Measurements from ENCODE around the gene MLC1. TPM values are rescaled to one million over a fixed set of nuclear protein-coding genes. Genes with fewer than 3 reads are reported as not detected.

The MLC1 gene
- total and polyA plus RNA-seq, 7 donors = under 0.01 TPM; not detected in 6

DNA sequence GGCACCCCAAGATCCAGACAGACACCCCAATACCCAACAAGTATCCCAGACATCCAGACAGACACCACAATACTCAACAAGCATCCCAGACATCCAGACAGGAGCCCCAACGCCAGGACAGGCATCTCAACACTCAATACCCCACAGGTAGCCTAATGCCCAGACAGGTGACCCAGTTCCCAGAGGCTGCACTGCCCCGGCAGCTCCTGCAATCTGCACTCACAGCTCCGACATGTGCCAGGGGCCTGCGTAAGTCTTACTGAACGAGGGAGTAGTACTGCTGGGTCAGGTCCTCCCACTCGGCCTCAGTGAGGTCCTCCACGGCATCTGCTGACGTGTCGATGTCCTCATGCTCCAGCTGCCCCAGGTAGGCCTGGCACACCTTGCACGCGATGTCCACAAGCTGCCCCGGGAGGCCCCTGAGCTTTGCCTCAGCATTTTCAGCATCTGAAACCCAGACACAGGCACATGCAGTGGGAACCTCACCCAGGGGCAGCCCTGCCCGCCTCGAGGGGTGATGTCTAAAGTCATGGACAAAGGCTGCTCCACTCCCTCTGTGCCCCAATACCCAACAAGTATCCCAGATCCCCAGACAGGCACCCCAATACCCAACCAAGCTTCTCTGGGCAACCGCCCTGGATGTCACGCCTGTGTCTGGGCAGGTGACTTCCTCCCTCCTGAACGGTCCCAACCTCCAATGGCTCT, 43.7 kb downstream of the MLC1 start:
- WGBS, 3 donors = 82 to 86% (median 86%) methylated on average over 17 of the region's 17 CpGs
- no peak overlapping the region for H3K27ac ChIP-seq
- ATAC-seq (no peak), DNase-seq (no peak)
- H3K9me3 ChIP-seq = peaks cover 4% of the 10 kb centered on the region
- peaks cover 0 to 16% (median 8%) of the 10 kb centered on the region in 3 donors for H3K27me3 ChIP-seq (ENCODE audit: insufficient read depth in 3 of 3, low read length in 2 of 3)
- TF ChIP-seq, protein P1, sequence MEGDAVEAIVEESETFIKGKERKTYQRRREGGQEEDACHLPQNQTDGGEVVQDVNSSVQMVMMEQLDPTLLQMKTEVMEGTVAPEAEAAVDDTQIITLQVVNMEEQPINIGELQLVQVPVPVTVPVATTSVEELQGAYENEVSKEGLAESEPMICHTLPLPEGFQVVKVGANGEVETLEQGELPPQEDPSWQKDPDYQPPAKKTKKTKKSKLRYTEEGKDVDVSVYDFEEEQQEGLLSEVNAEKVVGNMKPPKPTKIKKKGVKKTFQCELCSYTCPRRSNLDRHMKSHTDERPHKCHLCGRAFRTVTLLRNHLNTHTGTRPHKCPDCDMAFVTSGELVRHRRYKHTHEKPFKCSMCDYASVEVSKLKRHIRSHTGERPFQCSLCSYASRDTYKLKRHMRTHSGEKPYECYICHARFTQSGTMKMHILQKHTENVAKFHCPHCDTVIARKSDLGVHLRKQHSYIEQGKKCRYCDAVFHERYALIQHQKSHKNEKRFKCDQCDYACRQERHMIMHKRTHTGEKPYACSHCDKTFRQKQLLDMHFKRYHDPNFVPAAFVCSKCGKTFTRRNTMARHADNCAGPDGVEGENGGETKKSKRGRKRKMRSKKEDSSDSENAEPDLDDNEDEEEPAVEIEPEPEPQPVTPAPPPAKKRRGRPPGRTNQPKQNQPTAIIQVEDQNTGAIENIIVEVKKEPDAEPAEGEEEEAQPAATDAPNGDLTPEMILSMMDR (IDR thresholded peaks at IDR 0.05) = no peak
- H3K36me3 ChIP-seq (ENCODE audit: insufficient read depth in 1 of 2, low read depth in 1 of 2) = no peaks in the 10 kb centered on the region
- no peaks in the 10 kb centered on the region for H3K4me1 ChIP-seq
- H3K4me3 ChIP-seq = no peak overlapping the region
- intact Hi-C loops (cut with DNase I) = no loop called here

DNA sequence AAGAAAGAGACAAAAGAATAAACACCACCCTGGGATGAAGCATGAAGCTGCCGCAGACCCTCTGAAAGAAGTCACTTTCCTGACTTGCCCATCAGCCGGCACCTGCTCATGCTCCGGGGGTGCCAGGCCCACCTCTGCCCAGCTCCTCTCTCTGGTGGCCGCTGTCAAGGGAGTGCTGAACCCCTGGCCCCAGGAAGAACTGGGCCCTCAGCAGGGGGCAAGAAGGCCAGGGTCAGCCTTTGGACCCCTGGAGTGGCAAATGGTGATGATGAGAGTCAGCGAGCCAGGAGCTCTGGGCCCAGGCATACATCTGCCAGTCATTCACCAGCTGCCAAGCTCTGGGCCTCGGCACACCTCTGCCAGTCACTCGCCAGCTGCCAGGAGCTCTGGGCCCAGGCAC, 44.5 kb downstream of the MLC1 start:
- H3K36me3 ChIP-seq (ENCODE audit: insufficient read depth in 1 of 2, low read depth in 1 of 2) = no peaks in the 10 kb centered on the region
- intact Hi-C loops (cut with DNase I) = no loop called here
- no peaks in the 10 kb centered on the region for H3K4me1 ChIP-seq
- DNase-seq (no peak), ATAC-seq (no peak)
- peaks cover 4% of the 10 kb centered on the region for H3K9me3 ChIP-seq
- WGBS, 3 donors = 75 to 84% (median 78%) methylated on average over 7 of the region's 7 CpGs
- peaks cover 0 to 16% (median 4%) of the 10 kb centered on the region in 3 donors for H3K27me3 ChIP-seq (ENCODE audit: insufficient read depth in 3 of 3, low read length in 2 of 3)
- H3K4me3 ChIP-seq = no peak overlapping the region
- no peak overlapping the region for H3K27ac ChIP-seq
- TF ChIP-seq, protein P1 (IDR thresholded peaks at IDR 0.05) = no peak

DNA sequence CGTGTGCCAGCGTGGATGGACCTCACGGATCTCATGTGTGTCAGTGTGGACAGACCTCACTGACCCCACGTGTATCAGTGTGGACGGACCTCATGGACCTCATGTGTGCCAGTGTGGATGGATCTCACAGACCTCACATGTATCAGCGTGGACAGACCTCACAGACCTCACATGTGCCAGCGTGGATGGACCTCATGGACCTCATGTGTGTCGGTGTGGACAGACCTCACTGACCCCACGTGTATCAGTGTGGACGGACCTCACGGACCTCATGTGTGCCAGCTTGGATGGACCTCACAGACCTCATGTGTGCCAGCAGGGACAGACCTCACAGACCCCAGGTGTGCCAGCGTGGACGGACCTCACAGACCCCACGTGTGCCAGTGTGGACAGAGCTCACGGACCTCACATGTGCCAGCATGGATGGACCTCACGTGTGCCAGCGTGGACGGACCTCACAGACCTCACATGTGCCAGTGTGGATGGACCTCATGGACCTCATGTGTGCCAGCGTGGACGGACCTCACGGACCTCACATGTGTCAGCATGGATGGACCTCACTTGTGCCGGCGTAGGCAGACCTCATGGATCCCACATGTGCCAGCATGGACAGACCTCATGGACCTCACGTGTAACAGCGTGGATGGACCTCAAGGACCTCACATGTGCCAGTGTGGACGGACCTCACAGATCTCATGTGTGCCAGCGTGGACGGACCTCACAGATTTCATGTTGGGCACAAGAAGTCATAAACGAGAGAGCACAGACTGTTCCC, 45.4 kb downstream of the MLC1 start:
- WGBS, 3 donors = 90 to 93% (median 93%) methylated on average over 29 of the region's 29 CpGs
- H3K9me3 ChIP-seq = peaks cover 4% of the 10 kb centered on the region
- H3K36me3 ChIP-seq (ENCODE audit: insufficient read depth in 1 of 2, low read depth in 1 of 2) = no peaks in the 10 kb centered on the region
- H3K4me3 ChIP-seq = no peak overlapping the region
- H3K27ac ChIP-seq = no peak overlapping the region
- ATAC-seq = no peak
- peaks cover 0 to 20% (median 6%) of the 10 kb centered on the region in 3 donors for H3K27me3 ChIP-seq (ENCODE audit: insufficient read depth in 3 of 3, low read length in 2 of 3)
- intact Hi-C loops (cut with DNase I) = no loop called here
- no peaks in the 10 kb centered on the region for H3K4me1 ChIP-seq
- DNase-seq = no peak
- TF ChIP-seq, protein P1 (IDR thresholded peaks at IDR 0.05) = no peak

DNA sequence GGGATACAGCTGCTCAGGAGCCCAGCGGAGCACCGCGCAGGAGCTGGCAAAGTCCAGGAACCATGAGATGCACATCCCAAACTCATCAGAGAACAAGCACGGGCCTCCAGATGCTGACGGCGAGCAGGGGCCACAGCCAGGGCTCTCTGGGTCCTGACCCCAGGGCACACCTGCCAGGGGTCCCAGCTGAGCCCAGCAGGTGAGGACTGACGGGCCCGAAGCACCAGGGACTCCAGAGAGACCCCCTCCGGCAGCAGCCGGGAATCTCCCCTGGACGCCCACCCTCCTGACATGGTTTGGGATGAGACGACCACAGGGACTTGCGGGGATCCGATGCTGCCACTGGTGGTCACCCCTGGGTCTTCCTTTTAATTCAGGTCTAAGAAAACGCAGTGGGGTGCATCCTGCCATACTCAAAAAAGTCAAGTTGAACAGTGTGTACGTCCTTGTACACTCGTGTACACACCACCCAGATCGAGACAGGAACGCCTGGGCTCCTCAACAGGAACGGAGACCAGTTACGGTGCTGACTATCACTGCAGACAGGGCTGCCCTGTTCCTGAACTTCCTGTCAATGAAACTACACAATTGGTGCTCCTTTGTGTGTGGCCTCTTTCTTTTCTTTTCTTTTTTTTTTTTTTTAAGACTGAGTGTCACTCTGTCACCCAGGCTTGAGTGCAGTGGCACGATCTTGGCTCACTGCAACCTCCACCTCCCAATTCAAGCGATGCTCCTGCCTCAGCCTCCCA, 49.1 kb downstream of the MLC1 start:
- TF ChIP-seq, protein P1 (IDR thresholded peaks at IDR 0.05) = no peak
- intact Hi-C loops (cut with DNase I) = no loop called here
- Histone ChIP-seq H3K4me3 (no peak overlapping the region), H3K36me3 (ENCODE audit: insufficient read depth in 1 of 2, low read depth in 1 of 2) (no peaks in the 10 kb centered on the region), H3K4me1 (no peaks in the 10 kb centered on the region), H3K9me3 (peaks cover 4% of the 10 kb centered on the region), H3K27me3 (ENCODE audit: insufficient read depth in 3 of 3, low read length in 2 of 3) (peaks cover 0 to 40% (median 13%) of the 10 kb centered on the region in 3 donors), H3K27ac (no peak overlapping the region)
- ATAC-seq (no peak), DNase-seq (no peak)
- 77 to 84% (median 79%) methylated on average over 23 of the region's 23 CpGs for WGBS, 3 donors

All from psoas muscle (tissue), 8 donors.